ENCODE measurements around the gene GEN1. TPM values are rescaled to one million over a fixed set of nuclear protein-coding genes. Genes with fewer than 3 reads are reported as not detected.

The GEN1 gene, protein sequence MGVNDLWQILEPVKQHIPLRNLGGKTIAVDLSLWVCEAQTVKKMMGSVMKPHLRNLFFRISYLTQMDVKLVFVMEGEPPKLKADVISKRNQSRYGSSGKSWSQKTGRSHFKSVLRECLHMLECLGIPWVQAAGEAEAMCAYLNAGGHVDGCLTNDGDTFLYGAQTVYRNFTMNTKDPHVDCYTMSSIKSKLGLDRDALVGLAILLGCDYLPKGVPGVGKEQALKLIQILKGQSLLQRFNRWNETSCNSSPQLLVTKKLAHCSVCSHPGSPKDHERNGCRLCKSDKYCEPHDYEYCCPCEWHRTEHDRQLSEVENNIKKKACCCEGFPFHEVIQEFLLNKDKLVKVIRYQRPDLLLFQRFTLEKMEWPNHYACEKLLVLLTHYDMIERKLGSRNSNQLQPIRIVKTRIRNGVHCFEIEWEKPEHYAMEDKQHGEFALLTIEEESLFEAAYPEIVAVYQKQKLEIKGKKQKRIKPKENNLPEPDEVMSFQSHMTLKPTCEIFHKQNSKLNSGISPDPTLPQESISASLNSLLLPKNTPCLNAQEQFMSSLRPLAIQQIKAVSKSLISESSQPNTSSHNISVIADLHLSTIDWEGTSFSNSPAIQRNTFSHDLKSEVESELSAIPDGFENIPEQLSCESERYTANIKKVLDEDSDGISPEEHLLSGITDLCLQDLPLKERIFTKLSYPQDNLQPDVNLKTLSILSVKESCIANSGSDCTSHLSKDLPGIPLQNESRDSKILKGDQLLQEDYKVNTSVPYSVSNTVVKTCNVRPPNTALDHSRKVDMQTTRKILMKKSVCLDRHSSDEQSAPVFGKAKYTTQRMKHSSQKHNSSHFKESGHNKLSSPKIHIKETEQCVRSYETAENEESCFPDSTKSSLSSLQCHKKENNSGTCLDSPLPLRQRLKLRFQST
- 10 to 100 TPM; 21.9 to 25.4 TPM for total RNA-seq

DNA sequence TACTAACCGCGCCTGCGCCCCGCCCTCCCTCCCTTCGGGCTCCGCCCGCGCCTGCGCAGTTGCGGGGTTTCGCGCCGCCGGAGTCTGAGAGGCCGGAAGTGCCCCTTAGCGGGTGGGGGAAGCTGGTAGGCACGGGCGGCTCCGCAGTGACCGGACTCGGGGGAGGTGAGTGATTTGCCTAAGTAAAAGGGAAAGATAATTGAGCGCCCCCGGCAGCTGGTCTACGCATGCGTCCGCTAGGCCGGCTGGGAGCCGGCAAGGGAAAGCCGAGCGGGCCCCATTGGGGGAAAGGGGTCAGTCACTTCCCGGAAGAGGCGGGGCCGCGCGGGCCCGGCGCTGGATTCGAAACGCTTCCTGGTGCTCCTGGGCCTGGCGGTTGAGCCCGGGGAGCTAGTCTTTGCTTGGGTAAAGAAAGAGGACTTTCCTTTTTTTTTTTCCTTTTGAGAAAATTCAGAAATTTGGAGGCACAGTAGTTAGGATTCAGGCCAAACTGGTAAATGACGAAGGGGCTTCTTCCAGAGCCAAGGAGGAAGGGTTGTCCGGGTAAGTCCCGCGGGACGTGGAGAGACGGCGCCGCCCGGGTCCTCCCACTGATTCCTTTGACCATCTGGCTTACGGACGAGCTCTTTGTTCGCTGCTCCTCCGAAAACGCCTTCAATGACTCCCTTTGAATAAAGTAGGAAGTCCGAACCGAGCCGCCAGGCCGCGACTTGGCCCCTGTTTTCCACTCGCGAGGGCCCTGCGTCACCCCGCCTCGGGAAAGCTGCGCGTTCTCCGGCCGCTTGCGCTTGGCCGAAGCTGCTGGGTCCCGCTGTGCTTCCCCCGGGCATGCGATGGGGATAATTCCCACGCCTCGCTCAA lies at the start of gene GEN1, which contains the start of gene SMC6:
TSS of gene GEN1 (plus strand) at position 336 of the 861 bp plus-strand sequence. CDS start 5,806 bp downstream, outside the sequence.
TSS of gene SMC6 (minus strand) at position 8 of the 861 bp plus-strand sequence. CDS start 7,864 bp downstream, outside the sequence.
- peaks cover 20% of the 10 kb centered on the region for H3K4me1 Mint-ChIP-seq
- DNase-seq, result peak; percentile 95
- POLR2A ChIA-PET, result interaction anchor here (0.6 kb wide), 1 partner anchor 1937 kb away, joined by 3 read pairs; no protein-coding TSS in a partner anchor
- no peaks in the 10 kb centered on the region for H3K27me3 Mint-ChIP-seq
- CTCF ChIA-PET, result interaction anchor here (0.7 kb wide), 2 partner anchors 21 to 77 kb away, joined by 3 read pairs; no protein-coding TSS in a partner anchor
- H3K9me3 Mint-ChIP-seq (ENCODE audit: low read depth), result no peaks in the 10 kb centered on the region
- peak; percentile 90 for ATAC-seq
- H3K36me3 Mint-ChIP-seq (ENCODE audit: low read depth), result peaks cover 8% of the 10 kb centered on the region
- H3K27ac Mint-ChIP-seq, result peak within 1 kb of the TSS; percentile 93
- peak within 1 kb of the TSS; percentile 91 for H3K4me3 Mint-ChIP-seq
- intact Hi-C loops (cut with DNase I, micrococcal nuclease), result loop anchor here in 1 of 2 experiments (1.0 to 5.0 kb wide), 4 partner anchors 35 to 1593 kb away; partner anchors contain the start of gene RDH14

DNA sequence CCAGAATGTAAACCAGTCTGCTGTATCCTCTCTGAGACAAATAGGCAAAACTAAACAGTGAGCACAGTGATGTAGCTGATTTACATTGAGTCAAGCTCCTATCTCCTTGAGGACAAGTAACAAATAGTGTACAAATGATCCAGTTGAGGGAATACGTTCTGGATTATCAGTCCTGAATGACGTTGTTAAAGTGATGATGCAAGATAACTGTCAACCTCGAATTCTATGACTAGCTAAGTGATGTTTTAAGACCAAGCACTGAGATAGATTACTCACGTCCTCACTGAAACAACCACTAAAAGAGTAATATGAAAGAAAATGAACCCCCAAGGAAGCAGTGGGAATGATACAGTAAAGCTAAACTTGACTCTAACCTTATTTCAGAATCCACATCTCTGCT lies 47.1 kb upstream of the GEN1 start:
- CTCF ChIA-PET, result interaction anchor here (0.7 kb wide), 1 partner anchor 629 kb away, joined by 3 read pairs; no protein-coding TSS in a partner anchor
- Mint-ChIP-seq H3K27ac (no peak overlapping the region), H3K4me1 (no peaks in the 10 kb centered on the region), H3K9me3 (ENCODE audit: low read depth) (no peaks in the 10 kb centered on the region), H3K36me3 (ENCODE audit: low read depth) (peaks cover 25% of the 10 kb centered on the region), H3K4me3 (no peak overlapping the region), H3K27me3 (no peaks in the 10 kb centered on the region)
- ATAC-seq (no peak), DNase-seq (no peak)
- POLR2A ChIA-PET, result interaction anchor here (0.6 kb wide), 1 partner anchor 64 kb away, joined by 3 read pairs; no protein-coding TSS in a partner anchor
- intact Hi-C loops (cut with DNase I, micrococcal nuclease), result no loop called here

DNA sequence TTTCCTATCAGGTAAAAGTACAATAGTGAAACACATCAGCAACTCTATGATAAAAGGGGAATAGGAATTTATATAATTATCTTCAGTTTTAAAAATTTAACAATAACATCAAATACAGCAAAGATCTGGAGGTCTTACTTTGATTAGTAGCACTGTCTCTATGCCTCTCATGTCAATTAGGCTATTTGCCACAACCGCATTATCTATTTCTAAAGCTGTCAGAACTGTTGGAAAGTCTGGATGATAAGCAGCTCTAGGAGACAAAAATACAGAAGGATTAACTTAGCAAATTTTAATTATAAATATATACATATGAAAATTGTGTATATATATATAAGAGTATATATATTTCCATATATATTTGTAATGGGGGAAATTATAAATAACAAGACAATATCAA lies 45.4 kb upstream of the GEN1 start:
- intact Hi-C loops (cut with DNase I, micrococcal nuclease), result no loop called here
- ChIA-PET POLR2A (no interaction called here), CTCF (interaction anchor here (0.9 to 1.4 kb wide), 4 partner anchors 10 to 40 kb away, joined by 3 to 4 read pairs (median 3); no protein-coding TSS in a partner anchor)
- ATAC-seq (no peak), DNase-seq (no peak)
- Mint-ChIP-seq H3K4me3 (no peak overlapping the region), H3K27me3 (no peaks in the 10 kb centered on the region), H3K4me1 (no peaks in the 10 kb centered on the region), H3K27ac (no peak overlapping the region), H3K36me3 (ENCODE audit: low read depth) (peaks cover 30% of the 10 kb centered on the region), H3K9me3 (ENCODE audit: low read depth) (no peaks in the 10 kb centered on the region)

DNA sequence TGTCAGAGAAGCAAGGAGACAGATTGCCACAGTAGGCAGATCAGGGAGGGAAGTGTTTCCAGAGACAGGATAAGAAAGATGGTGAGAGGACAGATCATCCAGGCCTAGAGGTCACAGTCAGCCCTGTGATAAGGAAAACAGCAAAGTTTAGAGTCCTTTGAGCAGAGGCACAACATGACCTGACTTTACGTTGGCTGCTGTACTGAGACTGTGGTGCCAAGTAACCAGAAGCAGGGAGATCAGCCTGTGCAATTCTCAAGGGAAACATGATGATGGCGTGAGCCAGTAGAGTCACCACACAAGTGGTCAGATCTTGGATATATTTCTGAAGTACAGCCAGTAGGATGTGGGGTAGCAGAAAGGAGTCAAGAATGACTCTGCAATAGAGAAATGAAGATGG lies 44.0 kb upstream of the GEN1 start:
- no peak overlapping the region for H3K27ac Mint-ChIP-seq
- ChIA-PET POLR2A (no interaction called here), CTCF (no interaction called here)
- no peaks in the 10 kb centered on the region for H3K27me3 Mint-ChIP-seq
- intact Hi-C loops (cut with DNase I, micrococcal nuclease), result no loop called here
- DNase-seq (no peak), ATAC-seq (no peak)
- H3K4me1 Mint-ChIP-seq, result no peaks in the 10 kb centered on the region
- no peaks in the 10 kb centered on the region for H3K9me3 Mint-ChIP-seq (ENCODE audit: low read depth)
- peaks cover 39% of the 10 kb centered on the region for H3K36me3 Mint-ChIP-seq (ENCODE audit: low read depth)
- H3K4me3 Mint-ChIP-seq, result no peak overlapping the region

DNA sequence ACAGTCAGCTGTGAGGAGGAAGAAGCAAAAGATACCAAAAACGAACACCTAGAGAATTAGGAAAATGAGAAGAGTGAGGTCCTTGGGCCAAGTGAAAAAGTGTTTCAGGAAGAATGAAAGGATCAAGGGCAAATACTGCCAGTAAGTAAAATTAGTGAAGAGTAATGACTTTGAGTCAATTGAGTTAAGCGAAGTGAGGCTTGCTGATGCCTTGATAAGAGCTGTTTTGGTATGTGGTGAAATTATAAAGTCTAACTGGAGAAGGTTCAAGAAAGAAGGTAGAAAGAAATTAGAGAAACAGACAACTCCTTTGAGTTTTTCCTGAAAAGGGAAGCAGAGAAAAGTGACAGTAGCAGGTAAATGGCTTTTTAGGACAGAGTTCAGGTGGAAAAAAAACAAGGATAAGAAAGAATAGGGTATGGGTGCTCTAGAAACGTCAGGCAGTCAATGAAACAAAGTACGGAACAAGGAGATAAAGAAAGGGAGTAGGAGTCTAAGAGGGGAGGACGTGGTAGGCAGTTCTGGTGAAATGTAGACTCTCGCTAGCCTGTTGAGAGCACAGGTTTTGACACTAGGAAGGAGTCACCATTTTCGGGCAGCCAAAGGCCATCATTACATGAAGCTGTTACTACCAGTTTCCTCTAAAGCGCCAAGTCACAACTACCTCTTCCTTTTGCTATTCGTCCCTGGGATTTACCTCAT lies 43.2 kb upstream of the GEN1 start:
- no peaks in the 10 kb centered on the region for H3K27me3 Mint-ChIP-seq
- H3K27ac Mint-ChIP-seq, result no peak overlapping the region
- intact Hi-C loops (cut with DNase I, micrococcal nuclease), result no loop called here
- POLR2A ChIA-PET, result no interaction called here
- no peaks in the 10 kb centered on the region for H3K9me3 Mint-ChIP-seq (ENCODE audit: low read depth)
- ATAC-seq (no peak), DNase-seq (no peak)
- H3K36me3 Mint-ChIP-seq (ENCODE audit: low read depth), result peaks cover 41% of the 10 kb centered on the region
- H3K4me1 Mint-ChIP-seq, result no peaks in the 10 kb centered on the region
- CTCF ChIA-PET, result no interaction called here
- no peak overlapping the region for H3K4me3 Mint-ChIP-seq

DNA sequence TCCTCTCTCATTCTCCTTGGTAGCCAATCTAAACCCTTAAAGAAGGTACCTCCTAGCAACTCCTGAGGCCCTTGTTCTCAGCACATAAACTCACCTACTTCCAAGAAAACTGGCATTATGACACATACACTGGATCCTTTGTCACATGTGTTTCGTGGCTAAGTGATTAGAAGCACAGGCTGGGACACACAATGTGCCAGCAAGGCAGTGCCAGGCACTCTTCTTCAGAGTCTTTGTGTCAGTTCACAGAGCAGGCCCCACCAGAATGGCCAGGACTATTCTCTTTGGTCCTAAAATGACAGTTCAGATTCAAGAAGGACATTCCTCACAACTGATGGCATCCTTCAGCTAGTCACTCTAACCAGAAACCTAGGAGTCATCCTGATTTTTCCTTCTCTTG lies 40.6 kb upstream of the GEN1 start:
- intact Hi-C loops (cut with DNase I, micrococcal nuclease), result no loop called here
- Mint-ChIP-seq H3K4me1 (no peaks in the 10 kb centered on the region), H3K9me3 (ENCODE audit: low read depth) (no peaks in the 10 kb centered on the region), H3K36me3 (ENCODE audit: low read depth) (peaks cover 37% of the 10 kb centered on the region), H3K4me3 (no peak overlapping the region), H3K27ac (no peak overlapping the region), H3K27me3 (no peaks in the 10 kb centered on the region)
- DNase-seq, result no peak
- peak; percentile 36 for ATAC-seq
- POLR2A ChIA-PET, result no interaction called here
- CTCF ChIA-PET, result interaction anchor here (0.7 to 1.0 kb wide), 2 partner anchors 9 to 12 kb away, joined by 3 read pairs; no protein-coding TSS in a partner anchor

DNA sequence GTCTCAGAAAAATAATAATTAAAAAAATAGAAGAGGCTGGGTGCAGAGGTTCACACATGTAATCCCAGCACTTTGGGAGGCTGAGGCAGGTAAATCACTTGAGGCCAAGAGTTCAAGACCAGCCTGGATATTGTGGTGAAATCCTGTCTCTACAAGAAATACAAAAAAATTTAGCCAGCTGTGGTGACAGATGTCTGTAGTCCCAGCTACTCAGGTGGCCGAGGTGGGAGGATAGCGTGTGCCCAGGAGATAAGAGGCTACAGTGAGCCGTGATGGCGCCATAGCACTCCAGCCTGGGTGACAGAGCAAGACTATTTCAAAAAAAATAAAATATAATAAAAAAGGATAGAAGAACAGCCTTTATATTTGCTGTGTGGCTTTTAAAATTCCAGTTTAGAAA lies 36.3 kb upstream of the GEN1 start:
- ChIA-PET POLR2A (interaction anchor here (0.6 kb wide), 1 partner anchor 60 kb away, joined by 3 read pairs; no protein-coding TSS in a partner anchor), CTCF (no interaction called here)
- peaks cover 38% of the 10 kb centered on the region for H3K36me3 Mint-ChIP-seq (ENCODE audit: low read depth)
- ATAC-seq, result no peak
- H3K9me3 Mint-ChIP-seq (ENCODE audit: low read depth), result no peaks in the 10 kb centered on the region
- no peaks in the 10 kb centered on the region for H3K4me1 Mint-ChIP-seq
- no peak for DNase-seq
- no peak overlapping the region for H3K4me3 Mint-ChIP-seq
- no peaks in the 10 kb centered on the region for H3K27me3 Mint-ChIP-seq
- no peak overlapping the region for H3K27ac Mint-ChIP-seq
- intact Hi-C loops (cut with DNase I, micrococcal nuclease), result loop anchor here (2.0 to 5.0 kb wide), 2 partner anchors 113 to 430 kb away; no protein-coding TSS in a partner anchor

DNA sequence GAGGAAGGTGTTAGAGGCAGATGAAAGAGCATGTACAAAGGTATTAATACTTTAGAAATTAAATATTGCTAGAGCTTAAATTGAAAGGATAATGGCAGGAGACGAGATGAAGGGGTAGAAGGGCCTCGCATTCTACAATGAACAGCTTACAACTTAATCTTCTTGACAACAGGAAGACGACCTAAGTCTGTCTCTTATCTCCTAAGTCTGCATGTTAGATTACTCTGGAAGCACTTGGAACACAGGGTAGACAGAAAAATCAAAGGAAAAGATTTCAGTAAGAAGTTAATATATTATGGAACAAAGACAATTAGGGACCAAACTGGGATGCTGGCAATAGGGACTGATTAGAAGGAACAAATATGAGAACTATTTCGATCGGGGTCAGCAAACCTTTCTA lies 35.2 kb upstream of the GEN1 start:
- intact Hi-C loops (cut with DNase I, micrococcal nuclease), result loop anchor here (1.0 to 5.0 kb wide), 5 partner anchors 35 to 460 kb away; partner anchors contain the start of gene SMC6 (in 1 of the 2)
- CTCF ChIA-PET, result interaction anchor here (0.7 to 2.4 kb wide), 5 partner anchors 10 to 164 kb away, joined by 3 to 12 read pairs (median 3); no protein-coding TSS in a partner anchor
- no peaks in the 10 kb centered on the region for H3K9me3 Mint-ChIP-seq (ENCODE audit: low read depth)
- H3K27me3 Mint-ChIP-seq, result no peaks in the 10 kb centered on the region
- peaks cover 29% of the 10 kb centered on the region for H3K36me3 Mint-ChIP-seq (ENCODE audit: low read depth)
- ATAC-seq (no peak), DNase-seq (no peak)
- no peak overlapping the region for H3K4me3 Mint-ChIP-seq
- no peaks in the 10 kb centered on the region for H3K4me1 Mint-ChIP-seq
- no peak overlapping the region for H3K27ac Mint-ChIP-seq
- POLR2A ChIA-PET, result no interaction called here

DNA sequence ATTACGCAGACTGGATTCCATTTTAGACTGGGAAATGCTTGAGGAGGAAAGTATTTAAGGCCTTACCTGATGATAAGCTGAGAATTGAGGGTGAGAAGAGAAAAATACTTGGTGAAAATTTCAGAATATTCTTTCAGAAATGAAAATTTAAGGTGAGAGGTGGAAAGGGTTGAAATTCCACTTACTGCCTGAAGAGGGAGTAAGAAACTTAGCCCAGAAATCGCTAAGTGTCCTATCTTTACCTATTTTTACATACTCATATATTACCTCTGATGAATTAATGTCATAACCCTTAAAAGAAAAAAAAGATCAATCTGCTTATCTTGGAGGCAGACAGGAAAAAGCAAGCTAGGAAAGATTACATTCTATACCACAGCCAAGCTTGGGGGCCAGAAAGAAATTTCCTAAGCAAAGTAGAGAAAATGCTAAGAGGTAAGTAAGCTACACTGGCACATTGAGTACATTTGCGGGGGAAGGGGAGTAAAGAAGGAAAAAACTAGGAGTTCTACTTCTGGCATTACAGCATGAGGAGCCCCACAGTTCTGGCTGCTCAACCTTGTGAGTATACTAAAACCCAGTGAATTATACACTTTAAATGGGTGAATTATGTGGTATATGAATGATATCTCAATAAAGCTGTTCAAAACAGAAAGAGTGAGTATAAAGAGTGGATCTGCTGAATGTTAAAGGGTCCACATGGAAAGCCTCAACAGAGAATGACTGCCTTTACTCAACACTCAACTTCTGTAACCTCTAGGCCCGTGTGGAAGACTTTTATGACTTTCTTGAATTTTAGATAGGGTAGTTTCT lies 34.2 kb upstream of the GEN1 start:
- DNase-seq (no peak), ATAC-seq (no peak)
- intact Hi-C loops (cut with DNase I, micrococcal nuclease), result loop anchor here (1.0 to 5.0 kb wide), 6 partner anchors 34 to 658 kb away; partner anchors contain the start of gene SMC6 (in 1 of the 2)
- CTCF ChIA-PET, result interaction anchor here (0.6 to 2.4 kb wide), 9 partner anchors 9 to 1168 kb away, joined by 3 to 12 read pairs (median 3); no protein-coding TSS in a partner anchor
- Mint-ChIP-seq H3K36me3 (ENCODE audit: low read depth) (peaks cover 21% of the 10 kb centered on the region), H3K9me3 (ENCODE audit: low read depth) (no peaks in the 10 kb centered on the region), H3K4me3 (no peak overlapping the region), H3K4me1 (no peaks in the 10 kb centered on the region), H3K27me3 (no peaks in the 10 kb centered on the region), H3K27ac (no peak overlapping the region)
- POLR2A ChIA-PET, result no interaction called here

All from activated CD4-positive, alpha-beta T cell treated with anti-CD3 and anti-CD28 coated beads for 36 hours (primary cell).